Colonic mucosa (tissue), 4 donors: Measurements from ENCODE around the gene FAM117B. TPM values are rescaled to one million over a fixed set of nuclear protein-coding genes. Genes with fewer than 3 reads are reported as not detected.
"Not testable (repeated sequence)": the region's sequence is repeated elsewhere in the genome, so short reads cannot be mapped to it uniquely, and the experiment has no call there.

Source experiments
- DNase-seq: peaks from one replicate; pipeline ENCODE4 v3.0.0-alpha.2; 2020
- H3K27ac ChIP-seq: fragments of 200-600 bp; one replicate; pipeline ENCODE4 v1.8.0; 2021
- H3K27me3 ChIP-seq: fragments of 200-600 bp; one replicate; pipeline ENCODE4 v1.8.0; 2021
- H3K36me3 ChIP-seq: fragments of 200-600 bp; one replicate; pipeline ENCODE4 v1.8.0; 2021
- H3K4me1 ChIP-seq: fragments of 200-600 bp; one replicate; pipeline ENCODE4 v1.8.0; 2021; ENCODE audit warnings: mild to moderate bottlenecking
- H3K4me3 ChIP-seq: fragments of 200-600 bp; one replicate; pipeline ENCODE4 v1.8.0; 2021
- H3K9ac ChIP-seq, 2 donors: one replicate each; pipeline ENCODE4 v1.7.0; 2013; ENCODE audit warnings: control low read depth in 2 of 2, low read depth in 2 of 2, low read length in 2 of 2
- H3K9me3 ChIP-seq: fragments of 200-600 bp; one replicate; pipeline ENCODE4 v1.8.0; 2021
- CTCF ChIP-seq: fragments of 200-600 bp; IDR thresholded peaks from one replicate; pipeline ENCODE4 v1.8.0; 2022; ENCODE audit warnings: antibody characterized with exemption, mild to moderate bottlenecking
- intact Hi-C: fragments of 100-400 bp; cut with DNase I; formaldehyde crosslinking; loops from one replicate; pipeline ENCODE4 v1.14.1; 2022
- total RNA-seq, 2 donors: library from RNA; stranded (reverse); fragmentation: NEBNext Ultra II Directional in 1 of 2; extraction: Animal tissue kit (Norgen Biotek cat#: 25700) in 1 of 2; gene quantifications; one replicate each; pipeline ENCODE4 v1.2.1, GENCODE V29; 2021
- donor health status: healthy.
- donor health status: DM: no; HTN: no; CAD: no.
- donor health status: DM: no; HTN: no; CAD: no.

The FAM117B gene
- total RNA-seq, 2 donors from 2014 or later = 16.3 to 20.1 TPM

GRCh38 chr2:202786842-202787241 is 152.1 kb downstream of the FAM117B start:
- Histone ChIP-seq H3K27ac (no peak overlapping the region), H3K36me3 (no peaks in the 10 kb centered on the region), H3K9ac (no peak overlapping the region), H3K4me1 (no peaks in the 10 kb centered on the region), H3K4me3 (no peak overlapping the region), H3K9me3 (no peaks in the 10 kb centered on the region), H3K27me3 (no peaks in the 10 kb centered on the region)
- DNase-seq = no peak
- TF ChIP-seq CTCF = no peak
- intact Hi-C loops = no loop called here

DNA sequence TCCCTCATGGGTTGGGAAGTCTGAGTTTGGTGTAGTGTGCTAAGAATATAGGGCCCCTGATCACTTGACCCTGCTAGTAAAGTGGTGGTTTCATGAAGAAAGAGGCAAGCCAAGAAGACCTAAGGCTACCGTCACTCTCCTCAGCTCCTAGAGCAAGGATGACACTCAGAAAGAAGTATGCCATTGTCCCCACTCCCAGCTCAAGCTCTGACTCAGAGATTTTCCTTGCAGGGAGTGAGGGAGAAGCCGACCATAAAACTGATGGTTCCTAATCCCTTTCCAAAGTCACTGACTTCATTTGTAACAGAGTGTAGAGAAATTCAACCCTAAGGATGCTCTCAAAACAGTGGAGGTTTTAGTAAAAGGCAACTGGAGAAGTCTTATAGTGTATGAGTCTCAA is 155.9 kb downstream of the FAM117B start:
- no peaks in the 10 kb centered on the region for H3K27me3 ChIP-seq
- H3K27ac ChIP-seq = no peak overlapping the region
- no peak overlapping the region for H3K9ac ChIP-seq
- H3K4me3 ChIP-seq = no peak overlapping the region
- no peaks in the 10 kb centered on the region for H3K9me3 ChIP-seq
- intact Hi-C loops = no loop called here
- H3K4me1 ChIP-seq = no peaks in the 10 kb centered on the region
- no peak for DNase-seq
- no peak for TF ChIP-seq CTCF
- H3K36me3 ChIP-seq = no peaks in the 10 kb centered on the region

DNA sequence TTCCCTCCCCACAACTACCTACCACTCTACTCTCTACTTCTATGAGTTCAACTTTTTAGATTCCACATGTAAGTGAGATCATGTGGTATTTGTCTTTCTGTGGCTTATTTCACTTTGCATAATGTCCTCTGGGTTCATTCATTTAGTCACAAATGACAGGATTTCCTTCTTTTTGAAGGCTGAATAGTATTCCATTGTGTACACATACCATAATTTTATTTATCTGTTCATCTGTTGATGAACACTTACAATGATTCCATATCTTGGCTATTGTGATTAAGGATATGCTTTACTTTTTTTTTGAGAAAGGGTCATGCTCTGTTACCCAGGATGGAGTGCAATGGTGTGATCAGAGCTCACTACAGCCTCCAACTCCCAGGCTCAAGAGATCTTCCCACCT is 163.2 kb downstream of the FAM117B start:
- H3K27ac ChIP-seq = no peak overlapping the region
- intact Hi-C loops = no loop called here
- DNase-seq = no peak
- H3K4me3 ChIP-seq = no peak overlapping the region
- no peak for TF ChIP-seq CTCF
- no peaks in the 10 kb centered on the region for H3K4me1 ChIP-seq
- H3K9ac ChIP-seq = no peak overlapping the region
- no peaks in the 10 kb centered on the region for H3K36me3 ChIP-seq
- H3K27me3 ChIP-seq = no peaks in the 10 kb centered on the region
- no peaks in the 10 kb centered on the region for H3K9me3 ChIP-seq

GRCh38 chr2:202805911-202806310 is 171.1 kb downstream of the FAM117B start:
- H3K9me3 ChIP-seq, H3K4me1 ChIP-seq, intact Hi-C loops, DNase-seq, H3K36me3 ChIP-seq, H3K27ac ChIP-seq, H3K27me3 ChIP-seq, H3K9ac ChIP-seq, H3K4me3 ChIP-seq: not testable (repeated sequence)

DNA sequence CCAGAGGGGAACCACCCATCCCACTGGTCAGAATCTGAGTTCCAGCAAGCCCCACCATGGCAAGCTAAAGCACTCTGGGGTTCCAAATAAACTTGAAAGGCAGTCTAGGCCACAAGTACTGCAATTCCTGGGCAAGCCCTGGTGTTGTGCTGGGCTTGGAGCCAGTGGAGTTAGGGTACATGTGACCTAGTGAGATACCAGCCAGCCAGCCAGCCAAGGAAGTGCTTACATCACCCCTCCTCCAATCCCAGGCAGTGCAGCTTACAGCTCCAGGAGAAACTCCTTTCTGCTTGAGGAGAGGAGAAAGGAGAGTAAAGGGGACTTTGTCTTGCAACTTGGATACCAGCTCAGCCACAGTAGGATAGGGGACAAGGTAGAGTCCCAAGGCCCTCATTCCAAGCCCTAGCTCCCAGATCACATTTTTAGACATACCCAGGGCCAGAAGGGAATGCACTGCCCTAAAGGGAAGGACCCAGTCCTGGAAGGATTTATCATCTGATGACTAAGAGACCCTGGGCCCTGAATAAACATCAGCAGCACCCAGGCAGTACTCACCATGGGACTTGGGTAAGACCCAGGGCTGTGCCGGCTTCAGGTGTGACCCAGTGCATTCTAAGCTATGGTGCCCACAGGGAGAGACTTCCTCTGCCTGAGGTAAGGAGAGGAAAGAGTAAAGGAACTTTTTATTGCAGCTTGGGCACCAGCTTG is 172.8 kb downstream of the FAM117B start:
- H3K27ac ChIP-seq, intact Hi-C loops, H3K36me3 ChIP-seq, H3K4me3 ChIP-seq, H3K9me3 ChIP-seq, H3K27me3 ChIP-seq, H3K4me1 ChIP-seq, H3K9ac ChIP-seq: not testable (repeated sequence)
- peak; percentile 32 for DNase-seq

DNA sequence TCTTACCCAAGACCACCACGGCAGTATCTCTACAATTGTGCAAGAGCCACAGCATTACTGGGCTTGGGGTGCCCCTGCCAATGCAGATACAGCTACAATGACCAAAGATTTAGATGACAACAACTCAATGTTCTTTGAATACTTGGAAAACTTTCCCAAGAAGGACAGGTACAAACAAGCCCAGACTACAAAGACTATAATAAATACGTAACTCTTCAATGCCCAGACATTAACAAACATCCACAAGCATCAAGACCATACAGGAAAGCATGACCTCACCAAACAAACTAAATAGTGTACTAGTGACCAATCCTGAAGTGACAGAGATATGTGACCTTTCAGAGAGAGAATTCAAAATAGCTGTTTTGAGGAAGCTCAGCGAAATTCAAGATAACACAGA is 174.0 kb downstream of the FAM117B start:
- Histone ChIP-seq H3K4me1 (no peaks in the 10 kb centered on the region), H3K27me3 (no peaks in the 10 kb centered on the region), H3K9me3 (no peaks in the 10 kb centered on the region), H3K27ac (no peak overlapping the region), H3K9ac (no peak overlapping the region), H3K4me3 (no peak overlapping the region), H3K36me3 (no peaks in the 10 kb centered on the region)
- DNase-seq = no peak
- TF ChIP-seq CTCF = no peak
- intact Hi-C loops = no loop called here
